Adrenal gland (tissue), 12 donors: ENCODE measurements around the gene GRIN3B. TPM values are rescaled to one million over a fixed set of nuclear protein-coding genes. Genes with fewer than 3 reads are reported as not detected.

ENCODE experiments used
- DNase-seq, 7 donors: peaks; one replicate each; pipeline ENCODE4 v3.0.0-alpha.2; 2019 to 2020
- H3K27ac ChIP-seq, 5 donors: fragments of 200-600 bp; sonication (generic) in 4 of 5; 1 replicate in 3 of 5; 2 replicates in 2 of 5; pipeline versions ENCODE4 v1.5.1 to v1.8.0; 2016 to 2020; ENCODE audit warnings: mild to moderate bottlenecking in 1 of 5
- H3K27me3 ChIP-seq: fragments of 200-600 bp; 2 replicates; pipeline ENCODE4 v1.8.0; 2021
- H3K36me3 ChIP-seq, 2 donors: fragments of 200-600 bp; replicated peaks in 1 of 2; 1 replicate in 1 of 2; 2 replicates in 1 of 2; pipeline versions ENCODE4 v1.5.1 to v1.8.0; 2018 to 2022
- H3K4me1 ChIP-seq, 2 donors: fragments of 200-600 bp; replicated peaks in 1 of 2; 1 replicate in 1 of 2; 2 replicates in 1 of 2; pipeline versions ENCODE4 v1.5.1 to v1.8.0; 2018 to 2021
- H3K4me3 ChIP-seq, 4 donors: fragments of 200-600 bp; sonication (generic) in 3 of 4; one replicate each; pipeline ENCODE4 v1.5.1; 2016 to 2018
- H3K9me3 ChIP-seq, 3 donors: fragments of 200-600 bp; sonication (generic) in 1 of 3; replicated peaks in 1 of 3; 1 replicate in 2 of 3; 2 replicates in 1 of 3; pipeline versions ENCODE4 v1.5.1 to v1.8.0; 2016 to 2021
- CTCF ChIP-seq, 6 experiments: fragments of 450-650 bp in 4 of 6; fragments of 200-600 bp in 2 of 6; sonication (generic) in 1 of 6; IDR thresholded peaks; 1 replicate in 5 of 6; 2 replicates in 1 of 6; pipeline versions ENCODE4 v1.5.1 to v1.8.0; 2016 to 2021; ENCODE audit warnings: antibody characterized with exemption in 6 of 6, mild to moderate bottlenecking in 2 of 6, moderate library complexity in 1 of 6
- POLR2A ChIP-seq, 2 donors: fragments of 450-650 bp; IDR thresholded peaks; one replicate each; pipeline ENCODE4 v1.6.1; 2017; ENCODE audit warnings: antibody characterized with exemption in 2 of 2, mild to moderate bottlenecking in 2 of 2, moderate library complexity in 1 of 2
- whole genome bisulfite sequencing, 4 donors: extraction: QIAGEN DNeasy Blood & Tissue Kit in 2 of 4; methylation state at CpG; one replicate each; pipeline versions ENCODE4 v1.1.5 to v1.1.7; 2013 to 2017; 5-methylcytosine and 5-hydroxymethylcytosine counted together
- intact Hi-C, 2 donors: fragments of 100-400 bp; cut with DNase I; formaldehyde crosslinking; loops; one replicate each; pipeline versions ENCODE4 v1.14.1 to v1.15.0; 2022 to 2023
- polyA plus RNA-seq, 3 donors: library from polyadenylated mRNA; stranded (reverse); fragments of 200-250 nt in 2 of 3; fragments of 350-450 nt in 1 of 3; fragmentation: Illumina TruSeq in 1 of 3; extraction: RNeasy Lipid Tissue Mini Kit (QIAGEN cat#74804) in 1 of 3; gene quantifications; one replicate each; pipeline ENCODE4 v1.2.3, GENCODE V29; 2013 to 2014
- total RNA-seq, 9 donors: library from RNA; depleted of rRNA in 4 of 9; stranded (reverse); fragments of >200 nt in 4 of 9; fragments of 120-200 nt in 1 of 9; fragmentation: NEBNext Ultra II Directional in 1 of 9; extraction: Animal tissue kit (Norgen Biotek cat#: 25700) in 1 of 9; gene quantifications; one replicate each; pipeline versions ENCODE4 v1.1.0 to v1.2.4, GENCODE V29; 2013 to 2023
- donor health status: healthy with polysubstance abuse.
- donor health status: Bipolar disorder and iron deficiency.
- donor health status: DM: yes; HTN: yes; CAD: no.
- donor health status: DM: no; HTN: no; CAD: no.
- donor health status: DM: no; HTN: no; CAD: no.
- donor health status: DM: yes; HTN: yes; CAD: no.

Gene GRIN3B
- total and polyA plus RNA-seq, 12 donors, result 0.08 to 0.24 (median 0.16) TPM; not detected in 8

GRCh38 chr19:953445-954271 lies 46.6 kb upstream of the GRIN3B start:
- TF ChIP-seq POLR2A (IDR thresholded peaks at IDR 0.05), result no peak
- Histone ChIP-seq H3K9me3 (no peaks in the 10 kb centered on the region), H3K27me3 (no peaks in the 10 kb centered on the region), H3K36me3 (no peaks in the 10 kb centered on the region), H3K4me3 (no peak overlapping the region), H3K27ac (no peak overlapping the region), H3K4me1 (peaks cover 0 to 10% of the 10 kb centered on the region in 2 donors)
- intact Hi-C loops, result no loop called here
- no peak for DNase-seq
- 57 to 67% (median 63%) methylated on average over 27 to 33 of the region's 33 CpGs for WGBS, 4 donors

- TF ChIP-seq CTCF (IDR thresholded peaks at IDR 0.05) (no peak), POLR2A (IDR thresholded peaks at IDR 0.05) (no peak)
- Histone ChIP-seq H3K9me3 (no peaks in the 10 kb centered on the region), H3K27me3 (no peaks in the 10 kb centered on the region), H3K36me3 (no peaks in the 10 kb centered on the region), H3K4me1 (peaks cover 0 to 10% of the 10 kb centered on the region in 2 donors), H3K4me3 (no peak overlapping the region), H3K27ac (no peak overlapping the region)
- intact Hi-C loops, result no loop called here
- DNase-seq, result no peak
- 80 to 84% (median 83%) methylated on average over 12 to 14 of the region's 14 CpGs for WGBS, 4 donors
Observed at GRCh38 chr19:954272-954671, 45.9 kb upstream of the GRIN3B start.

GRCh38 chr19:954672-955494 lies 45.3 kb upstream of the GRIN3B start:
- Histone ChIP-seq H3K36me3 (no peaks in the 10 kb centered on the region), H3K4me3 (no peak overlapping the region), H3K27ac (no peak overlapping the region), H3K27me3 (no peaks in the 10 kb centered on the region), H3K4me1 (peaks cover 0 to 10% of the 10 kb centered on the region in 2 donors), H3K9me3 (no peaks in the 10 kb centered on the region)
- intact Hi-C loops, result no loop called here
- no peak for TF ChIP-seq CTCF (IDR thresholded peaks at IDR 0.05)
- TF ChIP-seq POLR2A (IDR thresholded peaks at IDR 0.05), result no peak
- 85 to 90% (median 87%) methylated on average over 22 to 43 of the region's 43 CpGs for WGBS, 4 donors
- DNase-seq, result no peak

GRCh38 chr19:955803-956765 lies 44.1 kb upstream of the GRIN3B start:
- no peak overlapping the region for H3K4me3 ChIP-seq
- intact Hi-C loops, result no loop called here
- DNase-seq, result no peak
- H3K9me3 ChIP-seq, result no peaks in the 10 kb centered on the region
- no peaks in the 10 kb centered on the region for H3K27me3 ChIP-seq
- H3K27ac ChIP-seq, result no peak overlapping the region
- WGBS, 4 donors, result 86 to 87% (median 87%) methylated on average over 44 to 55 of the region's 55 CpGs
- TF ChIP-seq POLR2A (IDR thresholded peaks at IDR 0.05) (no peak), CTCF (IDR thresholded peaks at IDR 0.05) (no peak)
- H3K4me1 ChIP-seq, result peaks cover 0 to 10% of the 10 kb centered on the region in 2 donors
- H3K36me3 ChIP-seq, result no peaks in the 10 kb centered on the region
